Trophoblast cell (in vitro differentiated cells and primary cell): ENCODE results near the gene GAS1.
A peak's percentile ranks its signal among the peaks of the same experiment; 100 is the strongest.

Experiments
- DNase-seq, 2 donors: peaks; one replicate each; pipeline ENCODE4 v3.0.0-alpha.2; 2016
- H2AFZ ChIP-seq: 2 replicates; pipeline ENCODE4 v1.6.1; 2013; ENCODE audit warnings: low read length, moderate library complexity, mild to moderate bottlenecking; ENCODE audit not compliant: insufficient read depth, poor library complexity
- H2AK5ac ChIP-seq: 2 replicates; pipeline ENCODE4 v1.6.1; 2013; ENCODE audit warnings: mild to moderate bottlenecking, low read length
- H2BK120ac ChIP-seq: 2 replicates; pipeline ENCODE4 v1.6.1; 2013; ENCODE audit warnings: low read length, mild to moderate bottlenecking, moderate library complexity; ENCODE audit not compliant: insufficient read depth, poor library complexity
- H2BK12ac ChIP-seq: 2 replicates; pipeline ENCODE4 v1.6.1; 2013; ENCODE audit warnings: mild to moderate bottlenecking, low read length, moderate library complexity
- H2BK5ac ChIP-seq: 2 replicates; pipeline ENCODE4 v1.6.1; 2013; ENCODE audit warnings: low read length, low read depth, moderate library complexity, mild to moderate bottlenecking; ENCODE audit not compliant: poor library complexity
- H3K14ac ChIP-seq: 2 replicates; pipeline ENCODE4 v1.6.1; 2013; ENCODE audit warnings: mild to moderate bottlenecking, low read length
- H3K18ac ChIP-seq: 2 replicates; pipeline ENCODE4 v1.6.1; 2013; ENCODE audit warnings: mild to moderate bottlenecking, low read length
- H3K23ac ChIP-seq: 2 replicates; pipeline ENCODE4 v1.6.1; 2013; ENCODE audit warnings: low read length
- H3K27ac ChIP-seq: 2 replicates; pipeline ENCODE4 v1.5.1; 2013; ENCODE audit warnings: low read depth, mild to moderate bottlenecking, inconsistent platforms, low read length, moderate library complexity
- H3K27me3 ChIP-seq: 2 replicates; pipeline ENCODE4 v1.6.1; 2013; ENCODE audit warnings: inconsistent platforms, mild to moderate bottlenecking, low read length, moderate library complexity; ENCODE audit not compliant: insufficient read depth
- H3K36me3 ChIP-seq, 2 experiments: 1 replicate in 1 of 2; 2 replicates in 1 of 2; pipeline ENCODE4 v1.6.1; 2013; ENCODE audit warnings: low read length in 2 of 2, mild to moderate bottlenecking in 2 of 2, moderate library complexity in 1 of 2; ENCODE audit not compliant: insufficient read depth in 2 of 2, control insufficient read depth in 1 of 2
- H3K4ac ChIP-seq: 2 replicates; pipeline ENCODE4 v1.6.1; 2013; ENCODE audit warnings: low read depth, mild to moderate bottlenecking, low read length, moderate library complexity
- H3K4me1 ChIP-seq, 2 experiments: 1 replicate in 1 of 2; 2 replicates in 1 of 2; pipeline ENCODE4 v1.6.1; 2013; ENCODE audit warnings: low read length in 2 of 2, mild to moderate bottlenecking in 2 of 2, moderate library complexity in 1 of 2; ENCODE audit not compliant: insufficient read depth in 2 of 2, control insufficient read depth in 1 of 2
- H3K4me2 ChIP-seq: 2 replicates; pipeline ENCODE4 v1.6.1; 2013; ENCODE audit warnings: inconsistent platforms, mild to moderate bottlenecking, low read length, moderate library complexity
- H3K4me3 ChIP-seq: 2 replicates; pipeline ENCODE4 v1.5.1; 2013; ENCODE audit warnings: mild to moderate bottlenecking, low read depth, low read length, inconsistent platforms
- H3K79me1 ChIP-seq: one replicate; pipeline ENCODE4 v1.6.1; 2013; ENCODE audit warnings: low read length
- H3K79me2 ChIP-seq: 2 replicates; pipeline ENCODE4 v1.6.1; 2013; ENCODE audit warnings: low read length, mild to moderate bottlenecking; ENCODE audit not compliant: control insufficient read depth, insufficient read depth, poor library complexity
- H3K9ac ChIP-seq: 2 replicates; pipeline ENCODE4 v1.6.1; 2013; ENCODE audit warnings: mild to moderate bottlenecking, low read length
- H3K9me3 ChIP-seq: 2 replicates; pipeline ENCODE4 v1.6.1; 2013; ENCODE audit warnings: low read depth, mild to moderate bottlenecking, control low read depth, inconsistent platforms, low read length; ENCODE audit not compliant: insufficient read depth
- H4K12ac ChIP-seq: 2 replicates; pipeline ENCODE4 v1.6.1; 2013; ENCODE audit warnings: low read depth, mild to moderate bottlenecking, low read length, moderate library complexity
- H4K8ac ChIP-seq: 2 replicates; pipeline ENCODE4 v1.6.1; 2013; ENCODE audit warnings: low read depth, mild to moderate bottlenecking, low read length, moderate library complexity
- H4K91ac ChIP-seq: one replicate; pipeline ENCODE4 v1.6.1; 2013; ENCODE audit warnings: low read depth, mild to moderate bottlenecking, low read length, moderate library complexity
- WGBS: extraction: QIAGEN DNeasy Blood & Tissue Kit; methylation state at CpG from one replicate; pipeline ENCODE4 v1.1.7; 2013; ENCODE audit warnings: missing lambda C conversion rate; ENCODE audit not compliant: insufficient read length, insufficient coverage; ENCODE audit errors: extremely low coverage; 5-methylcytosine and 5-hydroxymethylcytosine counted together

GAS1 gene

GRCh38 chr9:86946201-86947145 is 833 bp downstream of the GAS1 start:
- Histone ChIP-seq H3K27me3 (no peaks in the 10 kb centered on the region), H3K9me3 (peaks cover 5% of the 10 kb centered on the region), H2AFZ (peak overlapping the region; percentile 43), H3K27ac (peak overlapping the region; percentile 94), H3K23ac (peak overlapping the region; percentile 82), H3K14ac (peak overlapping the region; percentile 83), H3K79me1 (peaks cover 20% of the 10 kb centered on the region), H3K4me3 (peak overlapping the region; percentile 97), H3K4me2 (peak overlapping the region; percentile 91), H2BK12ac (peak overlapping the region; percentile 15), H3K79me2 (peaks cover 17% of the 10 kb centered on the region), H4K91ac (peak overlapping the region; percentile 84), H3K9ac (peak overlapping the region; percentile 87), H2AK5ac (peak overlapping the region; percentile 13), H2BK5ac (peak overlapping the region; percentile 89), H3K18ac (peak overlapping the region; percentile 86), H4K8ac (peak overlapping the region; percentile 44), H3K36me3 (peaks cover 0 to 3% of the 10 kb centered on the region in 2 experiments), H2BK120ac (peak overlapping the region; percentile 28), H3K4ac (peak overlapping the region; percentile 39), H3K4me1 (peaks cover 0 to 2% of the 10 kb centered on the region in 2 experiments), H4K12ac (peak overlapping the region; percentile 26)
- peak; percentile 61 to 73 for DNase-seq
- WGBS, result no CpG with 5 or more reads among the region's 125 CpGs

- H3K23ac ChIP-seq, result peak overlapping the region; percentile 82
- DNase-seq, result peak; percentile 53 to 71
- peak overlapping the region; percentile 41 for H2AFZ ChIP-seq
- H3K79me2 ChIP-seq, result peaks cover 17% of the 10 kb centered on the region
- peak overlapping the region; percentile 28 for H2BK120ac ChIP-seq
- H3K18ac ChIP-seq, result peak overlapping the region; percentile 78
- H3K4me2 ChIP-seq, result peak overlapping the region; percentile 91
- peak overlapping the region; percentile 87 for H3K9ac ChIP-seq
- peaks cover 0 to 2% of the 10 kb centered on the region in 2 experiments for H3K4me1 ChIP-seq
- H3K4me3 ChIP-seq, result peak overlapping the region; percentile 97
- peaks cover 4% of the 10 kb centered on the region for H3K9me3 ChIP-seq
- H4K12ac ChIP-seq, result peak overlapping the region; percentile 20
- peak overlapping the region; percentile 94 for H3K27ac ChIP-seq
- H3K79me1 ChIP-seq, result peaks cover 20% of the 10 kb centered on the region
- peak overlapping the region; percentile 28 for H2BK12ac ChIP-seq
- H4K8ac ChIP-seq, result peak overlapping the region; percentile 44
- H3K4ac ChIP-seq, result peak overlapping the region; percentile 87
- no CpG with 5 or more reads among the region's 62 CpGs for WGBS
- peak overlapping the region; percentile 83 for H3K14ac ChIP-seq
- peak overlapping the region; percentile 84 for H4K91ac ChIP-seq
- peak overlapping the region; percentile 13 for H2AK5ac ChIP-seq
- H2BK5ac ChIP-seq, result peak overlapping the region; percentile 32
- peaks cover 0 to under 1% of the 10 kb centered on the region in 2 experiments for H3K36me3 ChIP-seq
- H3K27me3 ChIP-seq, result no peaks in the 10 kb centered on the region
These were observed 1.5 kb downstream of the GAS1 start for GRCh38 chr9:86945728-86946200.

GRCh38 chr9:86944796-86945727 is 2.2 kb downstream of the GAS1 start:
- Histone ChIP-seq H3K9me3 (peaks cover 3% of the 10 kb centered on the region), H3K23ac (no peak overlapping the region), H3K27ac (peak overlapping the region; percentile 94), H4K8ac (peak overlapping the region; percentile 44), H3K79me1 (peaks cover 20% of the 10 kb centered on the region), H2BK5ac (peak overlapping the region; percentile 32), H4K91ac (peak overlapping the region; percentile 84), H3K4ac (peak overlapping the region; percentile 87), H2AK5ac (peak overlapping the region; percentile 47), H3K14ac (peak overlapping the region; percentile 83), H3K36me3 (no peaks in the 10 kb centered on the region), H3K18ac (peak overlapping the region; percentile 78), H2BK120ac (peak overlapping the region; percentile 28), H2AFZ (peak overlapping the region; percentile 41), H3K9ac (peak overlapping the region; percentile 87), H3K79me2 (peaks cover 17% of the 10 kb centered on the region), H4K12ac (no peak overlapping the region), H3K4me2 (peak overlapping the region; percentile 91), H3K4me3 (peak overlapping the region; percentile 97), H3K4me1 (peaks cover 0 to 2% of the 10 kb centered on the region in 2 experiments), H2BK12ac (peak overlapping the region; percentile 28), H3K27me3 (no peaks in the 10 kb centered on the region)
- DNase-seq, result no peak
- no CpG with 5 or more reads among the region's 27 CpGs for WGBS
